GM12892 (cell line): Measurements from ENCODE around the gene CXorf49.
"Not testable (repeated sequence)": the region's sequence is repeated elsewhere in the genome, so short reads cannot be mapped to it uniquely, and the experiment has no call there.

Experiments
- POLR2A ChIP-seq: IDR thresholded peaks from 2 replicates; pipeline ENCODE4 v1.6.1; 2011; ENCODE audit warnings: low read depth, low read length, control low read depth
- POLR2AphosphoS5 ChIP-seq: IDR thresholded peaks from 2 replicates; pipeline ENCODE4 v1.6.1; 2011; ENCODE audit warnings: low read depth, low read length, control low read depth
- TAF1 ChIP-seq: IDR thresholded peaks from 2 replicates; pipeline ENCODE4 v1.6.1; 2011; ENCODE audit warnings: low read depth, mild to moderate bottlenecking, control low read depth, low read length, borderline replicate concordance

- TF ChIP-seq TAF1, POLR2A, POLR2AphosphoS5: not testable (repeated sequence)
These were observed 45.0 kb upstream of the CXorf49 start, which contains the start of gene CXorf49B for GRCh38 chrX:71763049-71763448.
